HepG2 (cell line): ENCODE results near the gene NAALADL1. TPM values are rescaled to one million over a fixed set of nuclear protein-coding genes. Genes with fewer than 3 reads are reported as not detected.

Experiments used
- AFF4 ChIP-seq: sonication (generic); formaldehyde crosslinking; IDR thresholded peaks from 2 replicates; pipeline ENCODE4 v1.4.0; 2020; ENCODE audit warnings: missing genetic modification reagents
- ARNT ChIP-seq: fragments of 450-650 bp; IDR thresholded peaks from 2 replicates; pipeline ENCODE4 v1.6.1; 2017
- FIP1L1 ChIP-seq: fragments of 200-400 bp; formaldehyde crosslinking; IDR thresholded peaks from 2 replicates; pipeline ENCODE4 v1.6.1; 2018; ENCODE audit warnings: low read depth, mild to moderate bottlenecking, low read length, moderate library complexity, borderline replicate concordance; ENCODE audit not compliant: insufficient read depth
- GLMP ChIP-seq: sonication (generic); formaldehyde crosslinking; IDR thresholded peaks from 2 replicates; pipeline ENCODE4 v1.9.0; 2021; ENCODE audit warnings: missing genetic modification reagents, mild to moderate bottlenecking, borderline replicate concordance
- HOXA3 ChIP-seq: sonication (generic); formaldehyde crosslinking; IDR thresholded peaks from 2 replicates; pipeline ENCODE4 v1.5.0; 2020; ENCODE audit warnings: missing genetic modification reagents
- MLXIP ChIP-seq: sonication (generic); formaldehyde crosslinking; IDR thresholded peaks from 2 replicates; pipeline ENCODE4 v1.9.0; 2021; ENCODE audit warnings: missing genetic modification reagents, borderline replicate concordance
- NFYC ChIP-seq: IDR thresholded peaks from 2 replicates; pipeline ENCODE4 v1.6.1; 2016; ENCODE audit warnings: missing genetic modification reagents, missing compliant biosample characterization
- POLR2AphosphoS2 ChIP-seq: IDR thresholded peaks from 2 replicates; pipeline ENCODE4 v1.6.1; 2011; ENCODE audit warnings: low read depth, low read length, improper control_type of control experiment
- SMAD3 ChIP-seq: sonication (generic); formaldehyde crosslinking; IDR thresholded peaks from 2 replicates; pipeline ENCODE4 v1.4.0; 2020; ENCODE audit warnings: missing genetic modification reagents
- SMYD3 ChIP-seq: sonication (generic); formaldehyde crosslinking; IDR thresholded peaks from 2 replicates; pipeline ENCODE4 v1.8.1; 2023; ENCODE audit warnings: mild to moderate bottlenecking, missing genetic modification reagents
- TOE1 ChIP-seq: sonication (generic); formaldehyde crosslinking; IDR thresholded peaks from 2 replicates; pipeline ENCODE4 v1.4.0; 2020; ENCODE audit warnings: mild to moderate bottlenecking, missing genetic modification reagents
- U2AF2 ChIP-seq: fragments of 200-400 bp; formaldehyde crosslinking; IDR thresholded peaks from 2 replicates; pipeline ENCODE4 v1.6.1; 2017; ENCODE audit warnings: low read depth, mild to moderate bottlenecking, low read length
- UBTF ChIP-seq: sonication (generic); formaldehyde crosslinking; IDR thresholded peaks from 2 replicates; pipeline ENCODE4 v1.4.0; 2020; ENCODE audit warnings: mild to moderate bottlenecking, missing genetic modification reagents
- ZNF317 ChIP-seq: sonication (generic); formaldehyde crosslinking; IDR thresholded peaks from 2 replicates; pipeline ENCODE4 v1.5.0; 2020; ENCODE audit warnings: mild to moderate bottlenecking, missing genetic modification reagents
- ZNF563 ChIP-seq: sonication (generic); formaldehyde crosslinking; IDR thresholded peaks from 2 replicates; pipeline ENCODE4 v1.8.0; 2022; ENCODE audit warnings: mild to moderate bottlenecking, moderate library complexity, missing genetic modification reagents
- ZNF570 ChIP-seq: sonication (generic); formaldehyde crosslinking; IDR thresholded peaks from 2 replicates; pipeline ENCODE4 v1.4.0; 2020; ENCODE audit warnings: mild to moderate bottlenecking, missing genetic modification reagents, borderline replicate concordance
- polyA plus RNA-seq, 8 experiments: library from polyadenylated mRNA; depleted of rRNA in 3 of 8; stranded (reverse) in 7 of 8; unstranded in 1 of 8; fragments of >200 nt; fragmentation: Illumina TruSeq in 4 of 8; extraction: Trizol in 4 of 8; gene quantifications; 2 replicates each; pipeline versions ENCODE4 v1.2.1 to v1.2.3, GENCODE V29; 2011 to 2016; ENCODE audit warnings: low read depth in 4 of 8, missing spikeins in 1 of 8, mixed read lengths in 1 of 8; ENCODE audit not compliant: insufficient read depth in 1 of 8
- total RNA-seq, 5 experiments: library from RNA; depleted of rRNA; stranded (reverse); fragments of >200 nt; fragmentation: Illumina TruSeq; extraction: Trizol; gene quantifications; 2 replicates each; pipeline ENCODE4 v1.2.3, GENCODE V29; 2016; ENCODE audit warnings: low read depth in 1 of 5
- TF ChIP-seq, protein P1 (sequence below): sonication (generic); formaldehyde crosslinking; IDR thresholded peaks from 2 replicates; pipeline ENCODE4 v1.4.0; 2020; ENCODE audit warnings: missing genetic modification reagents

NAALADL1 gene
- total and polyA plus RNA-seq, 2 of the 13 experiments (the other 11 are each of a cell fraction or from before 2014, with no cell fraction given), result 9.3 to 33.9 TPM

DNA sequence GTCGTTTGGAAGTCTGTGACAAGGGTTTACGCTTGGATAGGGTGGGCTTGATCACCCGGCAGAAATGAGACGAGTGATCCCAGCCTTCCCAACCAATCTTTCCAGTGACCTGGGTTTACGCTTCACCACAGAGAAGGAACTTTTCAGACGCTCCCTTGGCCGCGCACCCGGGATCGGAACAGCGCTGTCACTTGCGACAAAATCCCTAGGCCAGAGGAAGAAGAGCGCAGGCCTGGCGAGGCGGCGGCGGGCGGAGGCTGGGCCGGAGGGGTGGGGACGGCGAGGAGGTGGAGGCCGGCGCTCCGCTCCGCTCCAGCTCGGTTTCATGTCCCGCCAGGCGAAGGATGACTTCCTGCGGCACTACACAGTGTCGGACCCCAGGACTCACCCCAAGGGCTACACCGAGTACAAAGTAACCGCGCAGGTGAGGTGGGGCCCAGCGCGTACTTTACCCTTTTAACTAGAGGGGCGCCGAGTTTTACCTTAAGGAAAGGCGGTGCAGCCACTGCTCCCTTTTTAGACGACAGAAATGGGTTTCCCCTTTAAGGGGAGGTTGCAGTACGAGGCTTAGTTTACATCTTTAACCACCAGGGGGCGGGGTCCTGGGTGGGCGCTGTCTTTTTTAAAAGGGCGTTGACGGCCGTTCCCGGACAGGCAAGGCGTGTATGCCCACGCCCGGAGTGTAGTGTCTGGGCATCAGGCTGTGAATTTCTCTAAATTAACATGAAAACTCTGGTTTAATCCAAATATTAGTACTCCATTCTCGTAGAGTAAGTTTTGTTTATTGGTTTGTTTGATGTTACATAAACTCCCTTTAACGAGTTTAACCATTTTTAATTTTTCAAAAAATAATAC is 30.9 kb downstream of the NAALADL1 start, which contains the start of gene SNX15 (continued):
- TF ChIP-seq MLXIP (CRISPR knock-in tag), result no peak
- no peak for TF ChIP-seq U2AF2
- TF ChIP-seq UBTF (CRISPR knock-in tag), result peak; percentile 82
- no peak for TF ChIP-seq ARNT
- TF ChIP-seq HOXA3, result peak; percentile 80
- TF ChIP-seq GLMP (CRISPR knock-in tag), result no peak
- no peak for TF ChIP-seq ZNF570 (CRISPR knock-in tag)
- peak; percentile 87; the same call in 1 of the 2 replicates for TF ChIP-seq ZNF317 (CRISPR knock-in tag)
- TF ChIP-seq NFYC, result peak; percentile 34; the same call in 1 of the 2 replicates
- no peak for TF ChIP-seq AFF4 (CRISPR knock-in tag)
- TF ChIP-seq ZNF563, result peak; percentile 66
- TF ChIP-seq, protein P1, sequence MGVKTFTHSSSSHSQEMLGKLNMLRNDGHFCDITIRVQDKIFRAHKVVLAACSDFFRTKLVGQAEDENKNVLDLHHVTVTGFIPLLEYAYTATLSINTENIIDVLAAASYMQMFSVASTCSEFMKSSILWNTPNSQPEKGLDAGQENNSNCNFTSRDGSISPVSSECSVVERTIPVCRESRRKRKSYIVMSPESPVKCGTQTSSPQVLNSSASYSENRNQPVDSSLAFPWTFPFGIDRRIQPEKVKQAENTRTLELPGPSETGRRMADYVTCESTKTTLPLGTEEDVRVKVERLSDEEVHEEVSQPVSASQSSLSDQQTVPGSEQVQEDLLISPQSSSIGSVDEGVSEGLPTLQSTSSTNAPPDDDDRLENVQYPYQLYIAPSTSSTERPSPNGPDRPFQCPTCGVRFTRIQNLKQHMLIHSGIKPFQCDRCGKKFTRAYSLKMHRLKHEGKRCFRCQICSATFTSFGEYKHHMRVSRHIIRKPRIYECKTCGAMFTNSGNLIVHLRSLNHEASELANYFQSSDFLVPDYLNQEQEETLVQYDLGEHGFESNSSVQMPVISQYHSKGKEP (CRISPR knock-in tag), result no peak
- no peak for TF ChIP-seq TOE1 (CRISPR knock-in tag)
- peak; percentile 58; the same call in 1 of the 2 replicates for TF ChIP-seq SMYD3 (CRISPR knock-in tag)
- peak; percentile 79; the same call in 1 of the 2 replicates for TF ChIP-seq SMAD3 (CRISPR knock-in tag)
- no peak for TF ChIP-seq POLR2AphosphoS2
- no peak for TF ChIP-seq FIP1L1
